RPMI8226 (cell line): ENCODE data around the gene KY.

Experiments used
- DNase-seq: peaks from one replicate; pipeline ENCODE4 v3.0.0-alpha.2; 2015

The KY gene

GRCh38 chr3:134618478-134619300 is 32.1 kb downstream of the KY start:
- no peak for DNase-seq

GRCh38 chr3:134617608-134618477 is 33.0 kb downstream of the KY start:
- DNase-seq, result no peak

GRCh38 chr3:134615743-134616142 is 35.1 kb downstream of the KY start:
- DNase-seq, result no peak

GRCh38 chr3:134614955-134615354 is 35.9 kb downstream of the KY start:
- no peak for DNase-seq

GRCh38 chr3:134613006-134613520 is 37.8 kb downstream of the KY start:
- no peak for DNase-seq

GRCh38 chr3:134611516-134611915 is 39.3 kb downstream of the KY start:
- DNase-seq, result no peak

GRCh38 chr3:134610432-134611385 is 40.1 kb downstream of the KY start:
- no peak for DNase-seq

- no peak for DNase-seq
Observed at GRCh38 chr3:134609821-134610431, 40.9 kb downstream of the KY start.

- no peak for DNase-seq
Observed at GRCh38 chr3:134608771-134609435, 41.9 kb downstream of the KY start.

- no peak for DNase-seq
Observed at GRCh38 chr3:134608023-134608770, 42.6 kb downstream of the KY start.

- DNase-seq, result no peak
Observed at GRCh38 chr3:134607054-134608022, 43.5 kb downstream of the KY start.

GRCh38 chr3:134606033-134607025 is 44.5 kb downstream of the KY start:
- DNase-seq, result no peak

- no peak for DNase-seq
Observed at GRCh38 chr3:134605556-134605955, 45.3 kb downstream of the KY start.

GRCh38 chr3:134603956-134604355 is 46.9 kb downstream of the KY start:
- DNase-seq, result no peak

GRCh38 chr3:134603480-134603879 is 47.3 kb downstream of the KY start:
- no peak for DNase-seq

GRCh38 chr3:134602440-134602814 is 48.4 kb downstream of the KY start:
- DNase-seq, result no peak

- peak; percentile 38 for DNase-seq
Observed at GRCh38 chr3:134601539-134602439, 49.0 kb downstream of the KY start.
